HG02884 (cell line): ENCODE measurements around the gene POU5F1.

Experiments
- ATAC-seq: cut with Tn5 transposase; IDR thresholded peaks from one replicate; pipeline ENCODE4 v1.9.1; 2021; ENCODE audit warnings: mild to moderate bottlenecking, moderate library complexity; ENCODE audit not compliant: unreplicated experiment

Gene POU5F1

DNA sequence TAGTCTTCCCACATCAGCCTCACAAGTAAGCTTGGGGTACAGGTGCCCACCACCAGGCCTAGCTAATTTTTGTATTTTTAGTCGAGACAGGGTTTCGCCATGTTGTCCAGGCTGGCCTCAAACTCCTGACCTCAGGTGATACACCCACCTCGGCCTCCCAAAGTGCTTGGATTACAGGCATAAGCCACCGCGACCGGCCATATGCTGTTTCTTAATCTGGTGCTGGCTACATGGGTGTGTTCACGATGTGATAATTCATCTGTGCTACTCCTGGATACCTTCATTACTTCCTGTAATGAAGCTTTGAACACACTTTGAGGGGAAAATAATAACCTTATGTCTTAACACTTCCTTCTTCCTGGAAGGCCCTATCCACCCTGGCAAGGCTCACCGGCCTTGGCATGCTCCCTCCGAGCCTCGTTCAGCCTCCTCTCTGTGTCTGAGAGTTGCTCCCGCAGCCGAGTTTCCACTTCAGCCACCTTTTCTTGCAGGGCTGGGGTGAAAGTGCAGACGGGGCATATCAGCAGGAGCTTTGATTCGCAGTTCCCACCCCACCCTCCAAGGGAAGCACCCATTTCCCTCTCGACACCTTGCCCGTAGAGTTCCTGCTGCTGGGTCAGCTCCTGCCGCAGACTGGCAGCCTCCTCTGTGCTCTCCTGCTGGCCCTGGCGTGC, 26.0 kb downstream of the POU5F1 start:
- ATAC-seq, result no peak

- no peak for ATAC-seq
Measured at GRCh38 chr6:31143148-31143547, 27.3 kb downstream of the POU5F1 start.

- no peak for ATAC-seq
Measured at GRCh38 chr6:31142361-31142761, 28.1 kb downstream of the POU5F1 start.

GRCh38 chr6:31140643-31141042, 29.8 kb downstream of the POU5F1 start:
- no peak for ATAC-seq

DNA sequence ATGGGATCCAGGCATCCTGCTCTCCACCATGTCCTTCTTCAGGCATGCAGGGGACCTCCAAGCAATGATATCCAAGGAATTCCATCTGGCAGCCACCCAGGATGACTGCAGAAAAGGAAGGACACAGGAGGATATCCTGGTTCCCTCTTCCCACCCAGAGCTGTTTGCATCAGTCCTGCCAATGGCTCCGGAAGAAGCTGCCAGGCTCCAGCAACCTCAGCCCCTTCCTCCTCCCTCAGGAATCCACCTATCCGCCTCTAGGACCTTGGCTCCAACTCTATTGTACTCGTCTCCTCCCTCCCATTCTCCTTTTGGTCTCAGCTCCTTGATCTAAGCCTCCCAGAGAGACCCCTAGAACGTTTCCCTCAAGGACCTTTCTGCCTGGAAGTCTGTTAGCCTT, 30.9 kb downstream of the POU5F1 start:
- no peak for ATAC-seq

DNA sequence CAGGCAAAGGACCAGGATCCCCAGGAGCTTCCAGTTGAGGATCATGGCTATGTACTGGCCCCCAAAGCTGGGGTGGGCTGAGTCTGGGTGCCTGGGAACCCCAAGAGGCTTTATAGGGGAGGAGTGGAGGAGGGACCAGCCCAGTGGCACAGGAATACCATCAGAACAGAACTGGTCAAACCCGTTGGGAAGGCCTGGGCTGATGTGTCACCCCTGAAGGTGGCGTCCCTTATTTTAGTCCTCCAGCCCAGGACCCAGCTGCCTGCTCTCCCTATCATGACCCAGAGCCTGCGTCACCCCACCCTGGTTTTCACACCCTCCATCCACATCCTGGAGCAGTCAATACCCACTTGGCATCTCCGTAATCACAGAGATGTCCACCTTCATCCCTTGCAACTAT, 31.5 kb downstream of the POU5F1 start, which contains the start of gene PSORS1C2:
Gene PSORS1C2, minus strand, starts transcription at position 85 of the 400 bp plus-strand sequence. Its CDS starts 40 bp downstream, at position 45.
- ATAC-seq, result no peak

GRCh38 chr6:31135710-31136109, 34.8 kb downstream of the POU5F1 start:
- ATAC-seq, result no peak

DNA sequence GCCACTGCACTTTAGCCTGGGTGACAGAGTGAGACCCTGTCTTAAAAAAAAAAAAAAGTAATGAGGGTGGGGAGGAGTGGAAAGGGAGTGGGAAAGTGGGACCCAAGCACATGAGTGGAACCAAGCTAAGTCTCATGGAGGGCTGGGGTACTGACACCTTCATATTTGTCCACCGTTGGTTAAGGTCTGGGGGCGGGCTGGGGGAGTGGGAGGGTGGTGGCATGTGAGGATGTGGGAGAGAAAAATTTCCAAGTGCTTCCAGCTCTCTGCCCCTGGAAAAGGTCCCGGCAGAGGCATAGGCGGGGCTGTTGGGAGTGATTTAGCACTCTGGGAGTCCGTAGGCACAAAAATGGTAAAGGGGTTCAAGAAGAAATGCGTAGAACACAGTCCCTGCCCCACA, 37.7 kb downstream of the POU5F1 start:
- ATAC-seq, result no peak

DNA sequence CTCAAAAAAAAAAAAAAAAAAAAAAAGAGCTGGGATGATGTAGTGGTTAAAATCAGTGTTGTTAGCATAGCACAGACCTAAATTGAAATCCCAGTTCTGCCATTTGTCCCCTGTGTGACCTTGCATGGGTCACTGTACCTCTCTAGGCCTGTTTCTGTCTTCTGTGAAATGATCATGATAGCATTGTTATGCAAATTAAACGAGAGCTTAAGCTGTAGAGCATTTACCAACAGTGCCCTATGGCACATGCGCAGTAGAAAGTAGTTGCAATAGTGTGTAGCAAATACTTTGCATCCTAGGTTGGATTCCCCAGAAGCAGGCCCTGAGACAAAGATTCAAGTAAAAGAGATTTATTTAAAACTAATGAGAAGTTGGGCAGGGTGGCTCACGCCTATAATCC, 38.9 kb downstream of the POU5F1 start:
- ATAC-seq, result no peak

GRCh38 chr6:31130751-31131150, 39.7 kb downstream of the POU5F1 start:
- ATAC-seq, result no peak

GRCh38 chr6:31129130-31129529, 41.4 kb downstream of the POU5F1 start:
- no peak for ATAC-seq

DNA sequence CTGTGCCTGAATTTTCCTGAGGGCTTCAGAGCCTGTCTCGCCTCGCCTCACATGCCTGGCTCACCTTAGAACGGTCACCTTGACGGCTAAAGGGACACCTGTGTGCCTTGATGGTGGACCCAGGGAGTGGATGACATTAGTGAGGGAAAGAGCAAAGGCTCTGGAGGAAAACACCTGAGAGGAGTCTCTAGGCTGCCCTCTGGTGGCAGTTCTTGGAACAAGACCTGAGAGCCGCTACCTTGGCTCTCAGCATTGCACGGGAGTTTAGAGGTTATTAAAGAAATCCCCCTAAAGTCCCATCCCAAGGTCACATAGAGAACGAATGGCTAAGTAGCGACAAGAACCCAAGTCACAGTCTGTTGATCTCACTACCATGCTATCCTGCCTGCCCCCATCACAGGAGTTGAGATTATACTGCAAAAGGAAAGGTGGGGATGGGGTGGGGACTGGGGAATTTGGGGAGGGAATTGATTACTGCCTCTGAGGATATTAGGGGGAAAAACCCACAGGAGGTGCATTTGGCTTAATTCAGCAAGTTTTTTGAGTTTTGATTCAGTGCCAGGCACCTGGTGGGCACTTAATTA, 42.3 kb downstream of the POU5F1 start:
- no peak for ATAC-seq

DNA sequence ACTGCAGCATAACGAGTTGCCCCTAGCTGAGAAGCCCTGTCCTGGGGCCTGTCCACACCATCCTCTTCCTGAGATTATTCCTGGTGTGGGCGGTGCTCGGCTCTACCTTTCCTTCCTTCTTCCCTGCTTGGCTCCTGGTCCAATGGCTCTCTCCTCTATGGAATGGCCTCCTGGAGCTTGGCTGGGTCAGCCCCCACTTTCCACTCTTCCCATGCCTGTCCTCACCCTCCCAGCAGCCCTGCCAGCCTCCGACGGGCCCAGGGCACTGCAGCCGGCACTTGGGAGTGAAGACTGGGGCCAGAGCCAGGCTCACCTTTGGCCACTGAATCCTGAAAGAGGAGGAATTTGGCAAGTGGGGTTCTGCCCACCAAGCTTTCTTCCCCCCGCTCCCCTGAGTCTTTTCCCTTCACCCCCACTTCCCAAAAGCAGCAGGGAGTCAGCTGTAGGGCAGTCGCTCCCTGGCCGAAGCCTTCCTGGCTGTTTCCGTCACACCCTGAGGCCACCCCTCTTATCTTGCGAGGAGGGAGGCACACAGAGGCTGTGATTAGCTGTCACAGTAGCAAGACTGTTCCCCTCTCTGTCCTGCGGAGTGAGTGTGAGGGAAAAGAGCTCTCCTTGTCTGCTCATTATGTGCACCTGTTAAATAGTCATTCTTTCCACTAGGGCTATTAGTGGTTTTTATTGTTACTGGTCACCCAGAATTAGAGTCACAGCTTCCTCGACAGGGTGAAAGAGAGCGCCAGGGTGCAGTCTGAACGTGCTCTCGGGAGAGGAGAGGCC, 43.9 kb downstream of the POU5F1 start:
- no peak for ATAC-seq

- ATAC-seq, result no peak
Measured at GRCh38 chr6:31125586-31126363, 44.7 kb downstream of the POU5F1 start.

DNA sequence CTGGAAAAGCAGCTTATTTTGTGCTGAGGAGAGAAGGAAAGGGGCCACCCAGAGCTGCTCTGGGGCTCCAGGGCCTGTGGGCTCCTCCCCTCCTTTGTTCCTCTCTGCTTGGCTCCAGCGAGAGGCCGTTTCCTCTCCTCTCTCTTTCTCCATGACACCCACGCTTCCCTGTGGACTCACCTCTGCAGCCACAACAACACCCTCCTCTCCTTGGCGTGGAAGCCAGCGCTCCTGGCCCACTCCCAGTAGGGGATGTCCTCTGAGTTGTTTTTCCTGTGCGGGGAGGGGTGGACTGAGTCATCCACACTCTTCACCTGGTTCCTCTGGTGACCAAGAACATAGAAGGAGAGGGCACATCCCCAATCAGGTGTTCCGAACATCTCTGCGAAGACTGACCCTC, 45.3 kb downstream of the POU5F1 start:
- no peak for ATAC-seq

GRCh38 chr6:31122791-31123706, 47.4 kb downstream of the POU5F1 start:
- no peak for ATAC-seq

DNA sequence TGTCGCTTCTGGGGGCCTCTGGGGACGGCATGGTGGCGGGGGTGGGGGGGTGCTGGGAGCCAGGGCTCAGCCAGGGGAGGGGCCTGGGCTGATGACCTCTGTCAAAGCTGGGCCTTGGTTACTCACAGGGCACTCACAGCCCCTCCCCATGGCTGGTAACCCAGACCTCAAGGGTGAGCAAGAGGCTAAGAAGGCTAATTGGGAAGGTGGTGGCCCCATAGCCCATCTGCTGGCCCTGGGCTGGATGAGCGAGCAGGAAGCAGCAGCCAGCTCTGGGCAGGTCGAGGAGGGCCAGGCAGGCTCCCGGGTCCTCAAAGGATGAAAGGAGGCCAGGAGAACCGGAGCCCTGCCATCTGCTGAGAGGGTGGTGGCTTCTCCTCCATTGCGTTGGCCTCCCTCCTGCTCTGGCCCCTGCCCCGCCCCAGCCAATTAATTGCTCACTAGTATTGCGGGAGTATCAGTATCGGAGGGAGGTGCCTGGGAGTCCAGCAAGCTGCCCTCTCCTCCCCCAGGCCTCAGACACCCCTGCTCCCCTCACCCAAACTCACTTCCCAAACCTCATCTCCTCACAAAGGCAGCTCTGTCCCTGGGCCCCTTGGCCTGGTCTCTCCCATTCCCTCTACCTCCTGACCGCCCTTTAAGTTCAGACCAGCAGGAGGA, 49.2 kb downstream of the POU5F1 start:
- ATAC-seq, result no peak

GRCh38 chr6:31120151-31120915, 50.1 kb downstream of the POU5F1 start, which contains the start of gene CDSN:
Gene CDSN, minus strand, starts transcription at chr6:31120446. Its CDS starts 27 bp downstream, at chr6:31120419.
- no peak for ATAC-seq

DNA sequence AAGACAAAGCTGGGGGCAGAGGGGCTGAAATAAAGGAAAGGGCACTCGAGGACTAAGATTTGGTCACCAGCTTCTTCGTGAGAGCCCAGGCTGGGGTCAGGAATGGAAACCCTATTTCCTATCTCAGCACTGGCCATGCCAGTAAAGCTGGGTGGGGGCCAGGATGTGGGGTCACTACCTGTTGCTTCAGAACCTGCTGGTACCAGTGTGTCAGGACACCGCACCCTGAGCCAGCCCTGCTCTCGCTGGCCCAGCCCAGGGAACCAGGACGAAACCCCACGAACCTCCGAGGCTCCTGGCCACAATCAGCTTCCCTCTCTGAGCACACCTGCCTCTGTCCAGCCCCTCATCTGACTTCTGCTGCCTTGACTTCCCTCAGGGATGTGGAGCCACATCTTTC, 52.3 kb downstream of the POU5F1 start:
- no peak for ATAC-seq
